HepG2 (cell line): ENCODE measurements around the gene ERF. TPM values are rescaled to one million over a fixed set of nuclear protein-coding genes. Genes with fewer than 3 reads are reported as not detected.

Experiments used
- AHR ChIP-seq: IDR thresholded peaks from 2 replicates; pipeline ENCODE4 v1.6.1; 2018; ENCODE audit warnings: missing genetic modification reagents, missing compliant biosample characterization
- BCL6 ChIP-seq: IDR thresholded peaks from 2 replicates; pipeline ENCODE4 v1.6.1; 2016; ENCODE audit warnings: missing genetic modification reagents, missing compliant biosample characterization
- CBX5 ChIP-seq: sonication (generic); formaldehyde crosslinking; IDR thresholded peaks from 2 replicates; pipeline ENCODE4 v1.4.0; 2020; ENCODE audit warnings: missing genetic modification reagents, borderline replicate concordance
- GATAD2A ChIP-seq: IDR thresholded peaks from 2 replicates; pipeline ENCODE4 v1.6.1; 2016
- HNF1A ChIP-seq, 2 experiments: sonication (generic) in 1 of 2; formaldehyde crosslinking in 1 of 2; IDR thresholded peaks; 2 replicates each; pipeline versions ENCODE4 v1.4.0 to v1.6.1; 2016 to 2020; ENCODE audit warnings: borderline replicate concordance in 1 of 2, low read depth in 1 of 2, mild to moderate bottlenecking in 1 of 2, missing genetic modification reagents in 1 of 2
- KAT8 ChIP-seq: IDR thresholded peaks from 2 replicates; pipeline ENCODE4 v1.6.1; 2016; ENCODE audit warnings: missing genetic modification reagents, missing compliant biosample characterization
- MYPOP ChIP-seq: sonication (generic); formaldehyde crosslinking; IDR thresholded peaks from 2 replicates; pipeline ENCODE4 v1.8.1; 2023; ENCODE audit warnings: mild to moderate bottlenecking, moderate library complexity, missing genetic modification reagents
- NFKBIZ ChIP-seq: IDR thresholded peaks from 2 replicates; pipeline ENCODE4 v1.6.1; 2018; ENCODE audit warnings: missing genetic modification reagents, missing compliant biosample characterization
- PHF8 ChIP-seq: sonication (generic); formaldehyde crosslinking; IDR thresholded peaks from 2 replicates; pipeline ENCODE4 v1.5.0; 2020; ENCODE audit warnings: missing genetic modification reagents
- RCOR2 ChIP-seq: IDR thresholded peaks from 2 replicates; pipeline ENCODE4 v1.6.1; 2016; ENCODE audit warnings: missing biosample characterization, missing genetic modification reagents
- SKI ChIP-seq: fragments of 450-650 bp; IDR thresholded peaks from one replicate; pipeline ENCODE4 v1.6.1; 2018; ENCODE audit warnings: mild to moderate bottlenecking; ENCODE audit not compliant: partially characterized antibody
- SNAI1 ChIP-seq: sonication (generic); formaldehyde crosslinking; IDR thresholded peaks from 2 replicates; pipeline ENCODE4 v1.5.0; 2020; ENCODE audit warnings: mild to moderate bottlenecking, missing genetic modification reagents, borderline replicate concordance
- TEAD2 ChIP-seq: sonication (generic); formaldehyde crosslinking; IDR thresholded peaks from 2 replicates; pipeline ENCODE4 v1.9.0; 2021; ENCODE audit warnings: missing genetic modification reagents
- TRIM24 ChIP-seq: sonication (generic); formaldehyde crosslinking; IDR thresholded peaks from 2 replicates; pipeline ENCODE4 v1.8.0; 2022; ENCODE audit warnings: mild to moderate bottlenecking, missing genetic modification reagents
- ZBTB8A ChIP-seq: sonication (generic); formaldehyde crosslinking; IDR thresholded peaks from 2 replicates; pipeline ENCODE4 v1.4.0; 2020; ENCODE audit warnings: mild to moderate bottlenecking, low read depth, missing genetic modification reagents, borderline replicate concordance
- ZFAT ChIP-seq: sonication (generic); formaldehyde crosslinking; conservative IDR thresholded peaks from 2 replicates; pipeline ENCODE4 v1.8.1; 2023; ENCODE audit warnings: missing genetic modification reagents, inconsistent platforms
- ZNF3 ChIP-seq: IDR thresholded peaks from 2 replicates; pipeline ENCODE4 v1.7.0; 2017; ENCODE audit warnings: inconsistent platforms
- ZNF382 ChIP-seq: sonication (generic); formaldehyde crosslinking; IDR thresholded peaks from 2 replicates; pipeline ENCODE4 v1.5.0; 2020; ENCODE audit warnings: missing genetic modification reagents, mild to moderate bottlenecking, borderline replicate concordance
- ZNF503 ChIP-seq: sonication (generic); formaldehyde crosslinking; IDR thresholded peaks from 2 replicates; pipeline ENCODE4 v1.4.0; 2020; ENCODE audit warnings: missing genetic modification reagents
- ZNF549 ChIP-seq: sonication (generic); formaldehyde crosslinking; IDR thresholded peaks from 2 replicates; pipeline ENCODE4 v1.5.0; 2020; ENCODE audit warnings: missing genetic modification reagents
- ZNF552 ChIP-seq: sonication (generic); formaldehyde crosslinking; IDR thresholded peaks from 2 replicates; pipeline ENCODE4 v1.9.0; 2022; ENCODE audit warnings: missing genetic modification reagents, mild to moderate bottlenecking, borderline replicate concordance
- ZNF652 ChIP-seq: IDR thresholded peaks from 2 replicates; pipeline ENCODE4 v1.6.1; 2016; ENCODE audit warnings: low read depth, borderline replicate concordance
- ZNF747 ChIP-seq: sonication (generic); formaldehyde crosslinking; IDR thresholded peaks from 2 replicates; pipeline ENCODE4 v1.8.1; 2023; ENCODE audit warnings: missing genetic modification reagents, mild to moderate bottlenecking, borderline replicate concordance
- ZSCAN29 ChIP-seq: sonication (generic); formaldehyde crosslinking; conservative IDR thresholded peaks from 2 replicates; pipeline ENCODE4 v1.4.0; 2020; ENCODE audit warnings: mild to moderate bottlenecking, missing genetic modification reagents
- polyA plus RNA-seq, 8 experiments: library from polyadenylated mRNA; depleted of rRNA in 3 of 8; stranded (reverse) in 7 of 8; unstranded in 1 of 8; fragments of >200 nt; fragmentation: Illumina TruSeq in 4 of 8; extraction: Trizol in 4 of 8; gene quantifications; 2 replicates each; pipeline versions ENCODE4 v1.2.1 to v1.2.3, GENCODE V29; 2011 to 2016; ENCODE audit warnings: low read depth in 4 of 8, missing spikeins in 1 of 8, mixed read lengths in 1 of 8; ENCODE audit not compliant: insufficient read depth in 1 of 8
- total RNA-seq, 5 experiments: library from RNA; depleted of rRNA; stranded (reverse); fragments of >200 nt; fragmentation: Illumina TruSeq; extraction: Trizol; gene quantifications; 2 replicates each; pipeline ENCODE4 v1.2.3, GENCODE V29; 2016; ENCODE audit warnings: low read depth in 1 of 5

The ERF gene
- total and polyA plus RNA-seq, 2 of the 13 experiments (the other 11 are each of a cell fraction or from before 2014, with no cell fraction given) = 67.1 to 69.9 TPM

GRCh38 chr19:42216653-42217519, 38.0 kb downstream of the ERF start (continued):
- TF ChIP-seq MYPOP = no peak
- TF ChIP-seq GATAD2A (CRISPR knock-in tag) = no peak
- no peak for TF ChIP-seq BCL6 (CRISPR knock-in tag)
- no peak for TF ChIP-seq ZNF503 (CRISPR knock-in tag)
- TF ChIP-seq KAT8 = no peak
- TF ChIP-seq ZNF3 (CRISPR knock-in tag) = no peak
- no peak for TF ChIP-seq SKI
- no peak for TF ChIP-seq ZNF652
- TF ChIP-seq PHF8 (CRISPR knock-in tag) = no peak; the same call in 1 of the 2 replicates
- no peak for TF ChIP-seq RCOR2 (CRISPR knock-in tag)
- 0 out of 2 replicates have a peak, but pooled peaks have one; percentile 22 for TF ChIP-seq NFKBIZ
- TF ChIP-seq HNF1A (IDR thresholded peaks at IDR 0.05; ENCODE audit: low read depth) = no peak
- no peak; the same call in 1 of the 2 replicates for TF ChIP-seq HNF1A (CRISPR knock-in tag; IDR thresholded peaks at IDR 0.05; ENCODE audit: borderline replicate concordance)
- no peak for TF ChIP-seq TEAD2
- TF ChIP-seq SNAI1 (CRISPR knock-in tag) = peak; percentile 14; the same call in 1 of the 2 replicates
- no peak for TF ChIP-seq ZSCAN29
- no peak for TF ChIP-seq ZBTB8A (CRISPR knock-in tag)
- 0 out of 2 replicates have a peak, but pooled peaks have one; percentile 19 for TF ChIP-seq AHR
- no peak for TF ChIP-seq TRIM24
- no peak for TF ChIP-seq ZNF552
- TF ChIP-seq ZNF549 (CRISPR knock-in tag) = no peak
- no peak for TF ChIP-seq ZNF382 (CRISPR knock-in tag)
- no peak for TF ChIP-seq CBX5 (CRISPR knock-in tag)
- no peak for TF ChIP-seq ZNF747
- TF ChIP-seq ZFAT (CRISPR knock-in tag) = no peak
